Vagina (tissue), 2 donors: ENCODE data around the gene GTF3C2. TPM values are rescaled to one million over a fixed set of nuclear protein-coding genes. Genes with fewer than 3 reads are reported as not detected.

ENCODE experiments used
- DNase-seq, 2 donors: peaks; one replicate each; pipeline ENCODE4 v3.0.0-alpha.2; 2017; ENCODE audit errors: extremely low spot score in 2 of 2
- H3K27ac ChIP-seq: fragments of 200-600 bp; sonication (generic); one replicate; pipeline ENCODE4 v1.5.1; 2019
- H3K27me3 ChIP-seq: fragments of 200-600 bp; sonication (generic); one replicate; pipeline ENCODE4 v1.5.1; 2019
- H3K36me3 ChIP-seq, 2 donors: fragments of 200-600 bp; sonication (generic); one replicate each; pipeline ENCODE4 v1.5.1; 2017 to 2019
- H3K4me1 ChIP-seq: fragments of 200-600 bp; sonication (generic); one replicate; pipeline ENCODE4 v1.5.1; 2019
- H3K4me3 ChIP-seq, 2 donors: fragments of 200-600 bp; sonication (generic); 1 replicate in 1 of 2; 2 replicates in 1 of 2; pipeline ENCODE4 v1.5.1; 2016 to 2019
- H3K9me3 ChIP-seq: fragments of 200-600 bp; sonication (generic); one replicate; pipeline ENCODE4 v1.5.1; 2019
- POLR2A ChIP-seq, 2 donors: fragments of 450-650 bp; IDR thresholded peaks; one replicate each; pipeline ENCODE4 v1.6.1; 2017; ENCODE audit warnings: antibody characterized with exemption in 2 of 2, mild to moderate bottlenecking in 2 of 2, moderate library complexity in 2 of 2
- POLR2AphosphoS5 ChIP-seq, 2 donors: sonication (generic); formaldehyde crosslinking; IDR thresholded peaks; one replicate each; pipeline ENCODE4 v1.9.0; 2017; ENCODE audit warnings: antibody characterized with exemption in 2 of 2, mild to moderate bottlenecking in 2 of 2, low read depth in 1 of 2; ENCODE audit not compliant: insufficient read depth in 1 of 2
- intact Hi-C: fragments of 100-400 bp; cut with DNase I; formaldehyde crosslinking; loops from one replicate; pipeline ENCODE4 v1.15.1; 2023
- total RNA-seq: library from RNA; depleted of rRNA; stranded (reverse); fragments of >200 nt; gene quantifications from one replicate; pipeline ENCODE4 v1.2.3, GENCODE V29; 2016
- TF ChIP-seq, protein P1 (sequence below), 3 experiments: fragments of 450-650 bp in 2 of 3; fragments of 200-600 bp in 1 of 3; sonication (generic) in 1 of 3; IDR thresholded peaks; one replicate each; pipeline ENCODE4 v1.5.1; 2017 to 2019; ENCODE audit warnings: antibody characterized with exemption in 3 of 3, mild to moderate bottlenecking in 2 of 3, moderate library complexity in 2 of 3

Gene GTF3C2
- total RNA-seq, 1 donor from 2014 or later, result 67.5 TPM

GRCh38 chr2:27390822-27391679, 34.5 kb upstream of the GTF3C2 start:
- DNase-seq, result no peak
- Histone ChIP-seq H3K9me3 (no peaks in the 10 kb centered on the region), H3K4me1 (no peaks in the 10 kb centered on the region), H3K27ac (no peak overlapping the region), H3K36me3 (peaks cover 0 to 6% of the 10 kb centered on the region in 2 donors), H3K27me3 (no peaks in the 10 kb centered on the region), H3K4me3 (no peak overlapping the region)
- TF ChIP-seq, protein P1, sequence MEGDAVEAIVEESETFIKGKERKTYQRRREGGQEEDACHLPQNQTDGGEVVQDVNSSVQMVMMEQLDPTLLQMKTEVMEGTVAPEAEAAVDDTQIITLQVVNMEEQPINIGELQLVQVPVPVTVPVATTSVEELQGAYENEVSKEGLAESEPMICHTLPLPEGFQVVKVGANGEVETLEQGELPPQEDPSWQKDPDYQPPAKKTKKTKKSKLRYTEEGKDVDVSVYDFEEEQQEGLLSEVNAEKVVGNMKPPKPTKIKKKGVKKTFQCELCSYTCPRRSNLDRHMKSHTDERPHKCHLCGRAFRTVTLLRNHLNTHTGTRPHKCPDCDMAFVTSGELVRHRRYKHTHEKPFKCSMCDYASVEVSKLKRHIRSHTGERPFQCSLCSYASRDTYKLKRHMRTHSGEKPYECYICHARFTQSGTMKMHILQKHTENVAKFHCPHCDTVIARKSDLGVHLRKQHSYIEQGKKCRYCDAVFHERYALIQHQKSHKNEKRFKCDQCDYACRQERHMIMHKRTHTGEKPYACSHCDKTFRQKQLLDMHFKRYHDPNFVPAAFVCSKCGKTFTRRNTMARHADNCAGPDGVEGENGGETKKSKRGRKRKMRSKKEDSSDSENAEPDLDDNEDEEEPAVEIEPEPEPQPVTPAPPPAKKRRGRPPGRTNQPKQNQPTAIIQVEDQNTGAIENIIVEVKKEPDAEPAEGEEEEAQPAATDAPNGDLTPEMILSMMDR (IDR thresholded peaks at IDR 0.05), result no peak
- TF ChIP-seq POLR2AphosphoS5 (IDR thresholded peaks at IDR 0.05; ENCODE audit: insufficient read depth in 1 of 2, low read depth in 1 of 2), result no peak
- intact Hi-C loops, result no loop called here

DNA sequence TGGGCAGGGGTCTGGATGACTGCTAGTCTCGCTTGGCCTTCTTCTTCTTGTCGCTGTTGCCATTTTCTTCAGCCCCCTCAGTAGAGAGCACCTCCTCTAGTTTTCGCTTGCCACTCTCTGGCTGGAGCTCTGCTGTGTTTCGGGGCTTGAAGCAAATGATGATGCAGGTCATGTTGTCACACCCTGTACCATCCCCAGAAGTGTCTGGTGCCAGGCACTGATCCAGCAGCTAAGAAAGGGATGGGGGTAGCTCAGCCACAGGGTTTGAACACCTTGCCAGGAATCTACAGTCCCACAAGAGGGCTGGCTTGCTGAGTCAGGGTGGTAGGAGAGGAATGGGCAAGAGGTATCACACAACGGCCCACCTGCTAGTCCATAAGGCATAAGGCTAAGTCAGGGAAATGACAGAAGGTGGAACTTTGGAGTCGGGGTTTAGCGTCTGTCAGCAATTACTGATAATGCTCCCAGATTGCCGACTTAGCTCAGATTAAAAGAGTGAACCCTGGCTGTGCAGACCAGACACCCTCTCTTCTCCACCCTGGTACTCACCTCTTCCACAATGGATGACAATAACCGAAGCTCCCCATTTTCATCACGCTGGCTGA, 25.1 kb upstream of the GTF3C2 start:
- H3K4me3 ChIP-seq, result no peak overlapping the region
- no peaks in the 10 kb centered on the region for H3K9me3 ChIP-seq
- TF ChIP-seq POLR2AphosphoS5 (IDR thresholded peaks at IDR 0.05; ENCODE audit: insufficient read depth in 1 of 2, low read depth in 1 of 2), result no peak
- TF ChIP-seq, protein P1 (IDR thresholded peaks at IDR 0.05), result no peak
- TF ChIP-seq POLR2A (IDR thresholded peaks at IDR 0.05), result no peak
- H3K4me1 ChIP-seq, result peaks cover 20% of the 10 kb centered on the region
- H3K27me3 ChIP-seq, result no peaks in the 10 kb centered on the region
- peak overlapping the region; percentile 89 for H3K27ac ChIP-seq
- intact Hi-C loops, result no loop called here
- peaks cover 0 to 62% of the 10 kb centered on the region in 2 donors for H3K36me3 ChIP-seq
- DNase-seq, result no peak

- intact Hi-C loops, result no loop called here
- peaks cover 20% of the 10 kb centered on the region for H3K4me1 ChIP-seq
- peak in 1 of 2 donors; percentile 96 for DNase-seq
- peak within 1 kb of the TSS; percentile 89 for H3K27ac ChIP-seq
- peak within 1 kb of the TSS; percentile 77 to 84 for H3K4me3 ChIP-seq
- TF ChIP-seq POLR2AphosphoS5 (IDR thresholded peaks at IDR 0.05; ENCODE audit: insufficient read depth in 1 of 2, low read depth in 1 of 2), result peak; percentile 83 to 96
- peak in 1 of 2 donors; percentile 6 for TF ChIP-seq POLR2A (IDR thresholded peaks at IDR 0.05)
- TF ChIP-seq, protein P1 (IDR thresholded peaks at IDR 0.05), result no peak
- H3K36me3 ChIP-seq, result peaks cover 0 to 64% of the 10 kb centered on the region in 2 donors
- no peaks in the 10 kb centered on the region for H3K9me3 ChIP-seq
- H3K27me3 ChIP-seq, result no peaks in the 10 kb centered on the region
Measured at GRCh38 chr2:27380626-27381545, 24.3 kb upstream of the GTF3C2 start, which contains the start of gene ZNF513. Gene ZNF513, minus strand, starts transcription at chr2:27380734. Its CDS starts 208 bp downstream, at chr2:27380526.

GRCh38 chr2:27379836-27380625, 23.5 kb upstream of the GTF3C2 start:
- no peaks in the 10 kb centered on the region for H3K27me3 ChIP-seq
- intact Hi-C loops, result no loop called here
- peak overlapping the region; percentile 77 to 84 for H3K4me3 ChIP-seq
- H3K4me1 ChIP-seq, result peaks cover 20% of the 10 kb centered on the region
- H3K36me3 ChIP-seq, result peaks cover 0 to 64% of the 10 kb centered on the region in 2 donors
- DNase-seq, result no peak
- H3K9me3 ChIP-seq, result no peaks in the 10 kb centered on the region
- TF ChIP-seq POLR2AphosphoS5 (IDR thresholded peaks at IDR 0.05; ENCODE audit: insufficient read depth in 1 of 2, low read depth in 1 of 2), result no peak
- no peak for TF ChIP-seq POLR2A (IDR thresholded peaks at IDR 0.05)
- TF ChIP-seq, protein P1 (IDR thresholded peaks at IDR 0.05), result no peak
- peak overlapping the region; percentile 89 for H3K27ac ChIP-seq
